Peyer's patch (tissue), 4 donors: Measurements from ENCODE around the gene GP1BB.

Experiments used
- CTCF ChIP-seq, 6 experiments: fragments of 450-650 bp in 4 of 6; fragments of 200-600 bp in 2 of 6; sonication (generic) in 1 of 6; IDR thresholded peaks; one replicate each; pipeline ENCODE4 v1.5.1; 2017 to 2019; ENCODE audit warnings: antibody characterized with exemption in 6 of 6, mild to moderate bottlenecking in 3 of 6, moderate library complexity in 1 of 6
- POLR2A ChIP-seq, 2 donors: fragments of 450-650 bp; IDR thresholded peaks; one replicate each; pipeline ENCODE4 v1.5.1; 2017; ENCODE audit warnings: antibody characterized with exemption in 2 of 2, mild to moderate bottlenecking in 2 of 2, moderate library complexity in 2 of 2

GRCh38 chr22:19713650-19714311, 9.6 kb upstream of the GP1BB start:
- TF ChIP-seq CTCF (IDR thresholded peaks at IDR 0.05) (no peak), POLR2A (IDR thresholded peaks at IDR 0.05) (no peak)
